Measurements from ENCODE around the gene SBK3. TPM values are rescaled to one million over a fixed set of nuclear protein-coding genes. Genes with fewer than 3 reads are reported as not detected.

Gene SBK3
- total and polyA plus RNA-seq, 8 donors, result 0.20 to 6.2 (median 0.56) TPM; not detected in 3

DNA sequence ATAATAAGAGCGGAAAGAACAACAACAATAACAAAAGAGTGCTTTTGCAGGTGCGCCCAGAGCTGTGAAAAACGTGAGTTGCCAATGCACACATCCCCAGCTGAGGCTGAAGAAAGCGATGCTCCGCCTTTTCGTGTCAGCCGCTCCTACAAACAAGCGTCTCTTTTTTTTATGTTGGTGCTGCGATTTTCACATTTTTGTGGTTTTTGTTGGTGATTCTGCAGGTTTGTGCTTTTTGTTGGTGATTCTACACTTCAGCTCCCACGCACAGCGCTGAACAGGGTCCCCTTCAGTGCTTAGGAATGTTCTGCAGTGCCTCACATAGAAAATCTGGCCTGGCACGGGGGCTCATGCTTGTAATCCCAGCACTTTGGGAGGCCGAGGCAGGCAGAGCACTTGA, 7.3 kb upstream of the SBK3 start:
- Histone ChIP-seq H3K36me3 (no peaks in the 10 kb centered on the region), H3K9me3 (no peaks in the 10 kb centered on the region), H3K27me3 (peaks cover 0 to 31% (median 0%) of the 10 kb centered on the region in 3 donors), H3K27ac (no peak overlapping the region), H3K4me1 (peaks cover 12 to 61% (median 38%) of the 10 kb centered on the region in 4 donors), H3K4me3 (no peak overlapping the region)
- TF ChIP-seq, protein P1, sequence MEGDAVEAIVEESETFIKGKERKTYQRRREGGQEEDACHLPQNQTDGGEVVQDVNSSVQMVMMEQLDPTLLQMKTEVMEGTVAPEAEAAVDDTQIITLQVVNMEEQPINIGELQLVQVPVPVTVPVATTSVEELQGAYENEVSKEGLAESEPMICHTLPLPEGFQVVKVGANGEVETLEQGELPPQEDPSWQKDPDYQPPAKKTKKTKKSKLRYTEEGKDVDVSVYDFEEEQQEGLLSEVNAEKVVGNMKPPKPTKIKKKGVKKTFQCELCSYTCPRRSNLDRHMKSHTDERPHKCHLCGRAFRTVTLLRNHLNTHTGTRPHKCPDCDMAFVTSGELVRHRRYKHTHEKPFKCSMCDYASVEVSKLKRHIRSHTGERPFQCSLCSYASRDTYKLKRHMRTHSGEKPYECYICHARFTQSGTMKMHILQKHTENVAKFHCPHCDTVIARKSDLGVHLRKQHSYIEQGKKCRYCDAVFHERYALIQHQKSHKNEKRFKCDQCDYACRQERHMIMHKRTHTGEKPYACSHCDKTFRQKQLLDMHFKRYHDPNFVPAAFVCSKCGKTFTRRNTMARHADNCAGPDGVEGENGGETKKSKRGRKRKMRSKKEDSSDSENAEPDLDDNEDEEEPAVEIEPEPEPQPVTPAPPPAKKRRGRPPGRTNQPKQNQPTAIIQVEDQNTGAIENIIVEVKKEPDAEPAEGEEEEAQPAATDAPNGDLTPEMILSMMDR (IDR thresholded peaks at IDR 0.05), result no peak
- TF ChIP-seq POLR2AphosphoS5 (IDR thresholded peaks at IDR 0.05) (no peak), EP300 (IDR thresholded peaks at IDR 0.05) (no peak), POLR2A (IDR thresholded peaks at IDR 0.05) (no peak)
- no peak for DNase-seq
- 45 to 70% (median 61%) methylated on average over 13 of the region's 13 CpGs for WGBS, 5 donors
- intact Hi-C loops (cut with DNase I; ENCODE audit: low total_unique reads), result no loop called here

DNA sequence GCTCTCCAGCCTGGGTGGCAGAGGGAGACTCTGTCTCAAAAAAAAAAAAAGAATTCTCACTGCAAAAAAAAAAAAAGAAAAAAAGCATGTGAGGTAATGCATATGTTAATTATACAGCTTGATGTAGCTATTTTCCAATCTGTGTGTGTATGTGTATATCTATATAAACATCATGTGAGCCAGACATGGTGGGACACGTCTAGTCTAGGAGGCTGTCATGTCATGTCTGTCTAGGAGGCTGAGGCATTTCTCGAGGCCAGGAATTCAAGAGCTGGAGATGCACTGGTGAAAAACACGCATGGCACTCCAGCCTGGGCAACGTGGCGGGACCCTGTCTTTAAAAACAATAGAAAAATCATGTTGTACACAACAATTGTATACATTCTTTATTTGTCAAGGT, 6.9 kb upstream of the SBK3 start:
- H3K9me3 ChIP-seq, result no peaks in the 10 kb centered on the region
- H3K36me3 ChIP-seq, result no peaks in the 10 kb centered on the region
- intact Hi-C loops (cut with DNase I; ENCODE audit: low total_unique reads), result no loop called here
- no peak overlapping the region for H3K27ac ChIP-seq
- peaks cover 0 to 35% (median 0%) of the 10 kb centered on the region in 3 donors for H3K27me3 ChIP-seq
- peaks cover 16 to 65% (median 42%) of the 10 kb centered on the region in 4 donors for H3K4me1 ChIP-seq
- WGBS, 5 donors, result 60 to 77% (median 65%) methylated on average over 5 of the region's 5 CpGs
- TF ChIP-seq EP300 (IDR thresholded peaks at IDR 0.05), result no peak
- TF ChIP-seq POLR2A (IDR thresholded peaks at IDR 0.05), result no peak
- no peak for TF ChIP-seq POLR2AphosphoS5 (IDR thresholded peaks at IDR 0.05)
- TF ChIP-seq, protein P1 (IDR thresholded peaks at IDR 0.05), result no peak
- no peak overlapping the region for H3K4me3 ChIP-seq
- DNase-seq, result no peak

DNA sequence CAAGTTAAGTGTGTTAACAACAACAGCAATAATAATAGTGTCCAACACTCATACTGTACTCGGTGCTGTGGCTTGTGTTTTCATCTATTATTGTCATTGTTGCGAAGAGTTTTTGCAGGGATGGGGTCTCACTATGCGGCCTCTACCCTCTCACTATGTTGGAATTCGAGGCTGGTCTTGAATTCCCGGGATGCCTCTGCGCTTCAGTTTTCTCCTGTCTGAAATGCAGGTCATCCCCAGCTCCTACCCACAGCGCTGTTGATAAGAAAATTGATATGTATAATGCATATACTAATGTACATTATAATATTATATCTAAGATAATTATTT, 4.9 kb upstream of the SBK3 start:
- TF ChIP-seq EP300 (IDR thresholded peaks at IDR 0.05), result no peak
- Histone ChIP-seq H3K9me3 (no peaks in the 10 kb centered on the region), H3K4me3 (peak overlapping the region in 2 of 4 donors; percentile 7 to 21), H3K4me1 (peaks cover 26 to 78% (median 51%) of the 10 kb centered on the region in 4 donors), H3K36me3 (no peaks in the 10 kb centered on the region), H3K27me3 (peaks cover 0 to 49% (median 0%) of the 10 kb centered on the region in 3 donors), H3K27ac (peak overlapping the region; percentile 81 to 91 (median 88))
- DNase-seq, result no peak
- 54 to 65% (median 60%) methylated on average over 7 of the region's 7 CpGs for WGBS, 5 donors
- intact Hi-C loops (cut with DNase I; ENCODE audit: low total_unique reads), result no loop called here

DNA sequence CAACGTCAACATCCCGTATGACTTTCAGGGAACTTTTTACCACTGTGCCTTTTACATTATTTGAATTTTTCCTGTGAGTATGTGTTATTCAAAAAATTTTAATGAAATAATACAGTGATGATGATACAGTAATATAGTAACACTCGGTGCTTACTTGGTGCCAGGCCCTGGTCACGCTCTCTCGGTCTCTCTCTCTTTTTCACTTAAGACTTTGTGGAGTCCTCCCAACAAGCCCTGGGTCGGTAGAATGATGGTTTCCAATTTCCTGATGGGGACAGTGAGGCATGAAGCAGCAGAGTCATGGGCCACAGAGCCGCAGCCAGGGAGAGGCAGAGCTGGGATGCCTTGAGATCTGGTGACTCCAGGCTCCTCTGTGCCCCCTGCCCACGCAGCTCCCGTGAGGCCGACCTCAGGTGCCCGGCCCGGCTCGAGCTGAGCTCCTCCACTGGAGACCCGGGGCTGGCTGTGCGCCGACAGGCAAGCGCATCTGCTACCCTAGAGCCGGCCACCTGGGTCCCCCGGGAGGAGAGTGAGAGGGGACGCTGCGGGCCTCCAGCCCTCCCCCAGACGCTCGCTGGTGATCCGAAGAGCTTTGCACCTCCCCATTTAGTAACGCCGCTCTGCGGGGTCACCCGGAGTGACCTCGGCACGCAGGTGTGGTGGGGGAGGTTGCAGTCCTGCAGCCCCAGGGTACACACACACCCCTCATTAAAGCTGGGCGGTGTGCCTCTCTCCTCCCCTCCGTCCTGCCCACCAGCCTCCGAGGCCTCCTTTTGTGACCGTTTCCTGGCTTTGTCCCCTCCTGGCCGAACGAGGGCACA, 4.4 kb upstream of the SBK3 start:
- no peaks in the 10 kb centered on the region for H3K9me3 ChIP-seq
- peak overlapping the region in 3 of 4 donors; percentile 7 to 30 (median 21) for H3K4me3 ChIP-seq
- TF ChIP-seq, protein P1 (IDR thresholded peaks at IDR 0.05), result no peak
- TF ChIP-seq POLR2A (IDR thresholded peaks at IDR 0.05), result no peak
- no peak for TF ChIP-seq EP300 (IDR thresholded peaks at IDR 0.05)
- no peak for TF ChIP-seq POLR2AphosphoS5 (IDR thresholded peaks at IDR 0.05)
- peak; percentile 35 to 72 for DNase-seq
- peaks cover 26 to 78% (median 52%) of the 10 kb centered on the region in 4 donors for H3K4me1 ChIP-seq
- peak overlapping the region; percentile 81 to 91 (median 88) for H3K27ac ChIP-seq
- intact Hi-C loops (cut with DNase I; ENCODE audit: low total_unique reads), result no loop called here
- no peaks in the 10 kb centered on the region for H3K36me3 ChIP-seq
- H3K27me3 ChIP-seq, result peaks cover 0 to 52% (median 0%) of the 10 kb centered on the region in 3 donors
- WGBS, 5 donors, result 15 to 28% (median 18%) methylated on average over 22 to 36 of the region's 36 CpGs

Measured in stomach (tissue), 9 donors.